ENCODE measurements around the gene PGA5.

The PGA5 gene

GRCh38 chr11:61272731-61273130 lies 31.8 kb downstream of the PGA5 start:
- Histone ChIP-seq H3K4me3 (ENCODE audit: insufficient read depth, low read length, poor library complexity, severe bottlenecking) (no peak overlapping the region), H3K9me3 (ENCODE audit: insufficient read depth, low read length) (no peaks in the 10 kb centered on the region), H2AFZ (ENCODE audit: low read depth, low read length, severe bottlenecking) (no peak overlapping the region), H3F3A (ENCODE audit: insufficient read depth) (no peaks in the 10 kb centered on the region), H3K79me2 (ENCODE audit: insufficient read depth, low read length) (no peaks in the 10 kb centered on the region), H3K36me3 (ENCODE audit: low read length) (no peaks in the 10 kb centered on the region), H3K4me2 (ENCODE audit: low read depth, low read length, poor library complexity, severe bottlenecking) (no peak overlapping the region), H3K9me2 (replicated peaks; ENCODE audit: insufficient read depth, low read length) (no peaks in the 10 kb centered on the region), H3K9ac (ENCODE audit: low read length) (no peak overlapping the region), H3K27ac (ENCODE audit: low read depth, low read length) (no peak overlapping the region), H4K20me1 (ENCODE audit: low read depth, low read length) (no peaks in the 10 kb centered on the region), H3K27me3 (ENCODE audit: low read length) (no peaks in the 10 kb centered on the region)
- TF ChIP-seq EZH2phosphoT487 (conservative IDR thresholded peaks at IDR 0.05; ENCODE audit: low read length) = no peak
- TF ChIP-seq CTCF (IDR thresholded peaks at IDR 0.05; ENCODE audit: insufficient read depth, low read length, poor library complexity, severe bottlenecking) = no peak

- H3K36me3 ChIP-seq (ENCODE audit: low read length) = no peaks in the 10 kb centered on the region
- H3K4me3 ChIP-seq (ENCODE audit: insufficient read depth, low read length, poor library complexity, severe bottlenecking) = no peak overlapping the region
- H4K20me1 ChIP-seq (ENCODE audit: low read depth, low read length) = no peaks in the 10 kb centered on the region
- TF ChIP-seq EZH2phosphoT487 (conservative IDR thresholded peaks at IDR 0.05; ENCODE audit: low read length) = no peak
- TF ChIP-seq CTCF (IDR thresholded peaks at IDR 0.05; ENCODE audit: insufficient read depth, low read length, poor library complexity, severe bottlenecking) = no peak
- H3K27ac ChIP-seq (ENCODE audit: low read depth, low read length) = no peak overlapping the region
- no peaks in the 10 kb centered on the region for H3K9me2 ChIP-seq (replicated peaks; ENCODE audit: insufficient read depth, low read length)
- H3K9me3 ChIP-seq (ENCODE audit: insufficient read depth, low read length) = no peaks in the 10 kb centered on the region
- H3K27me3 ChIP-seq (ENCODE audit: low read length) = no peaks in the 10 kb centered on the region
- no peak overlapping the region for H3K4me2 ChIP-seq (ENCODE audit: low read depth, low read length, poor library complexity, severe bottlenecking)
- H3F3A ChIP-seq (ENCODE audit: insufficient read depth) = no peaks in the 10 kb centered on the region
- no peaks in the 10 kb centered on the region for H3K79me2 ChIP-seq (ENCODE audit: insufficient read depth, low read length)
- no peak overlapping the region for H3K9ac ChIP-seq (ENCODE audit: low read length)
- H2AFZ ChIP-seq (ENCODE audit: low read depth, low read length, severe bottlenecking) = no peak overlapping the region
These were observed 32.5 kb downstream of the PGA5 start for GRCh38 chr11:61273178-61274078.

- no peak overlapping the region for H3K4me2 ChIP-seq (ENCODE audit: low read depth, low read length, poor library complexity, severe bottlenecking)
- no peak overlapping the region for H3K4me3 ChIP-seq (ENCODE audit: insufficient read depth, low read length, poor library complexity, severe bottlenecking)
- no peaks in the 10 kb centered on the region for H3K36me3 ChIP-seq (ENCODE audit: low read length)
These were observed 33.1 kb downstream of the PGA5 start for GRCh38 chr11:61274084-61274483.

More at GRCh38 chr11:61274084-61274483, 33.1 kb downstream of the PGA5 start:
- H4K20me1 ChIP-seq (ENCODE audit: low read depth, low read length) = no peaks in the 10 kb centered on the region
- H3K9me2 ChIP-seq (replicated peaks; ENCODE audit: insufficient read depth, low read length) = no peaks in the 10 kb centered on the region
- H3K9ac ChIP-seq (ENCODE audit: low read length) = no peak overlapping the region
- H3K27ac ChIP-seq (ENCODE audit: low read depth, low read length) = no peak overlapping the region
- H3K9me3 ChIP-seq (ENCODE audit: insufficient read depth, low read length) = no peaks in the 10 kb centered on the region
- no peak overlapping the region for H2AFZ ChIP-seq (ENCODE audit: low read depth, low read length, severe bottlenecking)
- TF ChIP-seq EZH2phosphoT487 (conservative IDR thresholded peaks at IDR 0.05; ENCODE audit: low read length) = no peak
- no peak for TF ChIP-seq CTCF (IDR thresholded peaks at IDR 0.05; ENCODE audit: insufficient read depth, low read length, poor library complexity, severe bottlenecking)
- H3F3A ChIP-seq (ENCODE audit: insufficient read depth) = no peaks in the 10 kb centered on the region
- no peaks in the 10 kb centered on the region for H3K79me2 ChIP-seq (ENCODE audit: insufficient read depth, low read length)
- H3K27me3 ChIP-seq (ENCODE audit: low read length) = no peaks in the 10 kb centered on the region

Measured in SU-DHL-6 (cell line).